ENCODE measurements around the gene TCEA2. TPM values are rescaled to one million over a fixed set of nuclear protein-coding genes. Genes with fewer than 3 reads are reported as not detected.

TCEA2 gene
- total and polyA plus RNA-seq, 2 of the 13 experiments (the other 11 are each of a cell fraction or from before 2014, with no cell fraction given) = 28.1 to 33.7 TPM

DNA sequence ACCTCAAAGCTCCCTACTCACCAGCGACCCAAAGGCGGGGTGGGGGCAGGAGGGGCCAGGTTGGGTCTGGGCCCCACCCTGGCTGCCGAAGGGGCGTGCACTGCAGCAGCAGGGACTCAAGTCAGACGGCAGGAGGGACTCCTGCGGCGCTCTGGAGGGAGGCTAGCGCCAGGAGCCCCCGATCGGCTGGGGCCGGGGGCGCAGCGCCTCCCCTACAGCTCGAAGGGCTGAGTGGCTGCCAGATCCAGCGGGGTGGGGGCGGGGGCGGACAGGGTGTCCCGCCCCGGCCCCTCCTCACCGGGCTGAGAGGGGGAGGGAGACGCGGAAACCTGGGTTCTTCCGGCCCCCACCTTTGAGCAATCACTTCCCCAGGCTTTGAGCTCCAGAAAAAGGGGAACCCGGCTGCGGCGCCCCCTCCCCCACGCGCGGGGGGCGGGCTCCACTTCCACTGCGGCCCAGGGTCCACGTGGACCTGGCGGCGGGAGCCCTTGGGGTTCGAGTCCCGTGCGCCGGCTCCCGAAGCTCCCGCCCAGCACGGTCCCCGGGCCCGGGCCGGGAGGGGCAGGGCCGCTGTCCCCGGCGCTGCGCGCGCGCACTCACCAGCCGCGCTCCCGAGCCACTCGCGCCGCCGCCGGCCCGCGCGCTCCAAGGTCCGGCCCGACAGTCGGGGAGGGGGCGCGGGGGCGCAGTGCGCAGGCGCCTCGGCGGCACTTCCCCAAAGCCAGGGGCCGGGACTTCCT, 16.4 kb downstream of the TCEA2 start, which contains the start of gene RGS19 (continued):
- TF ChIP-seq ZBTB10 (CRISPR knock-in tag; IDR thresholded peaks at IDR 0.05; ENCODE audit: borderline replicate concordance) (peak; percentile 71; the same call in 1 of the 2 replicates), NCOA1 (CRISPR knock-in tag; IDR thresholded peaks at IDR 0.05) (0 out of 2 replicates have a peak, but pooled peaks have one; percentile 37), PCBP1 (IDR thresholded peaks at IDR 0.05; ENCODE audit: borderline replicate concordance, low read depth, low read length) (0 out of 2 replicates have a peak, but pooled peaks have one; percentile 86), HOXA3 (CRISPR knock-in tag; IDR thresholded peaks at IDR 0.05) (peak; percentile 22; the same call in 1 of the 2 replicates), REPIN1 (CRISPR knock-in tag; IDR thresholded peaks at IDR 0.05; ENCODE audit: borderline replicate concordance, low read depth) (no peak), ZNF138 (CRISPR knock-in tag; IDR thresholded peaks at IDR 0.05; ENCODE audit: low read depth) (no peak; the same call in 1 of the 2 replicates), ZBTB3 (CRISPR knock-in tag; IDR thresholded peaks at IDR 0.05; ENCODE audit: borderline replicate concordance, low read depth) (peak; percentile 69; the same call in 1 of the 2 replicates), ZNF709 (CRISPR knock-in tag; IDR thresholded peaks at IDR 0.05) (0 out of 2 replicates have a peak, but pooled peaks have one; percentile 49), RAD21 (CRISPR knock-in tag; IDR thresholded peaks at IDR 0.05) (peak; percentile 56; the same call in 1 of the 2 replicates), ZNF552 (CRISPR knock-in tag; IDR thresholded peaks at IDR 0.05; ENCODE audit: borderline replicate concordance) (0 out of 2 replicates have a peak, but pooled peaks have one; percentile 86), ZNF414 (CRISPR knock-in tag; IDR thresholded peaks at IDR 0.05) (peak; percentile 80; the same call in 1 of the 2 replicates), TRIM24 (CRISPR knock-in tag; IDR thresholded peaks at IDR 0.05) (no peak; the same call in 1 of the 2 replicates)
- TF ChIP-seq, protein P1, sequence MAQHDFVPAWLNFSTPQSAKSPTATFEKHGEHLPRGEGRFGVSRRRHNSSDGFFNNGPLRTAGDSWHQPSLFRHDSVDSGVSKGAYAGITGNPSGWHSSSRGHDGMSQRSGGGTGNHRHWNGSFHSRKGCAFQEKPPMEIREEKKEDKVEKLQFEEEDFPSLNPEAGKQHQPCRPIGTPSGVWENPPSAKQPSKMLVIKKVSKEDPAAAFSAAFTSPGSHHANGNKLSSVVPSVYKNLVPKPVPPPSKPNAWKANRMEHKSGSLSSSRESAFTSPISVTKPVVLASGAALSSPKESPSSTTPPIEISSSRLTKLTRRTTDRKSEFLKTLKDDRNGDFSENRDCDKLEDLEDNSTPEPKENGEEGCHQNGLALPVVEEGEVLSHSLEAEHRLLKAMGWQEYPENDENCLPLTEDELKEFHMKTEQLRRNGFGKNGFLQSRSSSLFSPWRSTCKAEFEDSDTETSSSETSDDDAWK (CRISPR knock-in tag; IDR thresholded peaks at IDR 0.05) = no peak
- TF ChIP-seq, protein P2, sequence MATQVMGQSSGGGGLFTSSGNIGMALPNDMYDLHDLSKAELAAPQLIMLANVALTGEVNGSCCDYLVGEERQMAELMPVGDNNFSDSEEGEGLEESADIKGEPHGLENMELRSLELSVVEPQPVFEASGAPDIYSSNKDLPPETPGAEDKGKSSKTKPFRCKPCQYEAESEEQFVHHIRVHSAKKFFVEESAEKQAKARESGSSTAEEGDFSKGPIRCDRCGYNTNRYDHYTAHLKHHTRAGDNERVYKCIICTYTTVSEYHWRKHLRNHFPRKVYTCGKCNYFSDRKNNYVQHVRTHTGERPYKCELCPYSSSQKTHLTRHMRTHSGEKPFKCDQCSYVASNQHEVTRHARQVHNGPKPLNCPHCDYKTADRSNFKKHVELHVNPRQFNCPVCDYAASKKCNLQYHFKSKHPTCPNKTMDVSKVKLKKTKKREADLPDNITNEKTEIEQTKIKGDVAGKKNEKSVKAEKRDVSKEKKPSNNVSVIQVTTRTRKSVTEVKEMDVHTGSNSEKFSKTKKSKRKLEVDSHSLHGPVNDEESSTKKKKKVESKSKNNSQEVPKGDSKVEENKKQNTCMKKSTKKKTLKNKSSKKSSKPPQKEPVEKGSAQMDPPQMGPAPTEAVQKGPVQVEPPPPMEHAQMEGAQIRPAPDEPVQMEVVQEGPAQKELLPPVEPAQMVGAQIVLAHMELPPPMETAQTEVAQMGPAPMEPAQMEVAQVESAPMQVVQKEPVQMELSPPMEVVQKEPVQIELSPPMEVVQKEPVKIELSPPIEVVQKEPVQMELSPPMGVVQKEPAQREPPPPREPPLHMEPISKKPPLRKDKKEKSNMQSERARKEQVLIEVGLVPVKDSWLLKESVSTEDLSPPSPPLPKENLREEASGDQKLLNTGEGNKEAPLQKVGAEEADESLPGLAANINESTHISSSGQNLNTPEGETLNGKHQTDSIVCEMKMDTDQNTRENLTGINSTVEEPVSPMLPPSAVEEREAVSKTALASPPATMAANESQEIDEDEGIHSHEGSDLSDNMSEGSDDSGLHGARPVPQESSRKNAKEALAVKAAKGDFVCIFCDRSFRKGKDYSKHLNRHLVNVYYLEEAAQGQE (IDR thresholded peaks at IDR 0.05; ENCODE audit: borderline replicate concordance in 1 of 2, low read depth in 1 of 2, low read length in 2 of 2) = 0 out of 4 replicates have a peak, but pooled peaks of 1 of the 2 experiments have one; percentile 9
- TF ChIP-seq, protein P3, sequence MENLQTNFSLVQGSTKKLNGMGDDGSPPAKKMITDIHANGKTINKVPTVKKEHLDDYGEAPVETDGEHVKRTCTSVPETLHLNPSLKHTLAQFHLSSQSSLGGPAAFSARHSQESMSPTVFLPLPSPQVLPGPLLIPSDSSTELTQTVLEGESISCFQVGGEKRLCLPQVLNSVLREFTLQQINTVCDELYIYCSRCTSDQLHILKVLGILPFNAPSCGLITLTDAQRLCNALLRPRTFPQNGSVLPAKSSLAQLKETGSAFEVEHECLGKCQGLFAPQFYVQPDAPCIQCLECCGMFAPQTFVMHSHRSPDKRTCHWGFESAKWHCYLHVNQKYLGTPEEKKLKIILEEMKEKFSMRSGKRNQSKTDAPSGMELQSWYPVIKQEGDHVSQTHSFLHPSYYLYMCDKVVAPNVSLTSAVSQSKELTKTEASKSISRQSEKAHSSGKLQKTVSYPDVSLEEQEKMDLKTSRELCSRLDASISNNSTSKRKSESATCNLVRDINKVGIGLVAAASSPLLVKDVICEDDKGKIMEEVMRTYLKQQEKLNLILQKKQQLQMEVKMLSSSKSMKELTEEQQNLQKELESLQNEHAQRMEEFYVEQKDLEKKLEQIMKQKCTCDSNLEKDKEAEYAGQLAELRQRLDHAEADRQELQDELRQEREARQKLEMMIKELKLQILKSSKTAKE (CRISPR knock-in tag; IDR thresholded peaks at IDR 0.05; ENCODE audit: borderline replicate concordance) = 0 out of 2 replicates have a peak, but pooled peaks have one; percentile 38
